Spinal cord (tissue), 10 donors: ENCODE measurements around the gene OBSCN. TPM values are rescaled to one million over a fixed set of nuclear protein-coding genes. Genes with fewer than 3 reads are reported as not detected.

Experiments used
- DNase-seq, 6 donors: peaks; one replicate each; pipeline versions ENCODE4 v3.0.0 to v3.0.0-alpha.2; 2013 to 2015; ENCODE audit warnings: low spot score in 6 of 6, low read depth in 4 of 6
- H3K27ac ChIP-seq: one replicate; pipeline ENCODE4 v1.5.1; 2013; ENCODE audit warnings: low read depth, low read length, control low read depth
- H3K27me3 ChIP-seq: one replicate; pipeline ENCODE4 v1.6.1; 2013; ENCODE audit warnings: low read length; ENCODE audit not compliant: control insufficient read depth, insufficient read depth
- H3K36me3 ChIP-seq: one replicate; pipeline ENCODE4 v1.6.1; 2013; ENCODE audit warnings: low read length; ENCODE audit not compliant: control insufficient read depth, insufficient read depth
- H3K4me1 ChIP-seq: one replicate; pipeline ENCODE4 v1.6.1; 2013; ENCODE audit warnings: low read length; ENCODE audit not compliant: control insufficient read depth, insufficient read depth
- H3K4me3 ChIP-seq: one replicate; pipeline ENCODE4 v1.5.1; 2013; ENCODE audit warnings: low read depth, low read length, control low read depth
- H3K9me3 ChIP-seq: one replicate; pipeline ENCODE4 v1.6.1; 2013; ENCODE audit warnings: low read length; ENCODE audit not compliant: control insufficient read depth, insufficient read depth
- WGBS: methylation state at CpG from one replicate; pipeline ENCODE4 v1.1.5; 2013; ENCODE audit warnings: missing lambda C conversion rate; ENCODE audit not compliant: insufficient coverage; 5-methylcytosine and 5-hydroxymethylcytosine counted together
- long read RNA-seq, 4 donors: transcript quantifications; one replicate each; lab custom pipeline, GENCODE V29; 2026
- polyA plus RNA-seq, 2 donors: library from polyadenylated mRNA; unstranded; fragments of 120-200 nt; gene quantifications; one replicate each; pipeline ENCODE4 v1.2.1, GENCODE V29; 2013; ENCODE audit not compliant: insufficient read length in 2 of 2
- total RNA-seq, 2 donors: library from RNA; depleted of rRNA in 1 of 2; stranded (reverse); fragments of 120-200 nt in 1 of 2; fragments of >200 nt in 1 of 2; gene quantifications; one replicate each; pipeline versions ENCODE4 v1.2.3 to v1.2.4, GENCODE V29; 2013 to 2014
- donor health status: healthy.

OBSCN gene, protein sequence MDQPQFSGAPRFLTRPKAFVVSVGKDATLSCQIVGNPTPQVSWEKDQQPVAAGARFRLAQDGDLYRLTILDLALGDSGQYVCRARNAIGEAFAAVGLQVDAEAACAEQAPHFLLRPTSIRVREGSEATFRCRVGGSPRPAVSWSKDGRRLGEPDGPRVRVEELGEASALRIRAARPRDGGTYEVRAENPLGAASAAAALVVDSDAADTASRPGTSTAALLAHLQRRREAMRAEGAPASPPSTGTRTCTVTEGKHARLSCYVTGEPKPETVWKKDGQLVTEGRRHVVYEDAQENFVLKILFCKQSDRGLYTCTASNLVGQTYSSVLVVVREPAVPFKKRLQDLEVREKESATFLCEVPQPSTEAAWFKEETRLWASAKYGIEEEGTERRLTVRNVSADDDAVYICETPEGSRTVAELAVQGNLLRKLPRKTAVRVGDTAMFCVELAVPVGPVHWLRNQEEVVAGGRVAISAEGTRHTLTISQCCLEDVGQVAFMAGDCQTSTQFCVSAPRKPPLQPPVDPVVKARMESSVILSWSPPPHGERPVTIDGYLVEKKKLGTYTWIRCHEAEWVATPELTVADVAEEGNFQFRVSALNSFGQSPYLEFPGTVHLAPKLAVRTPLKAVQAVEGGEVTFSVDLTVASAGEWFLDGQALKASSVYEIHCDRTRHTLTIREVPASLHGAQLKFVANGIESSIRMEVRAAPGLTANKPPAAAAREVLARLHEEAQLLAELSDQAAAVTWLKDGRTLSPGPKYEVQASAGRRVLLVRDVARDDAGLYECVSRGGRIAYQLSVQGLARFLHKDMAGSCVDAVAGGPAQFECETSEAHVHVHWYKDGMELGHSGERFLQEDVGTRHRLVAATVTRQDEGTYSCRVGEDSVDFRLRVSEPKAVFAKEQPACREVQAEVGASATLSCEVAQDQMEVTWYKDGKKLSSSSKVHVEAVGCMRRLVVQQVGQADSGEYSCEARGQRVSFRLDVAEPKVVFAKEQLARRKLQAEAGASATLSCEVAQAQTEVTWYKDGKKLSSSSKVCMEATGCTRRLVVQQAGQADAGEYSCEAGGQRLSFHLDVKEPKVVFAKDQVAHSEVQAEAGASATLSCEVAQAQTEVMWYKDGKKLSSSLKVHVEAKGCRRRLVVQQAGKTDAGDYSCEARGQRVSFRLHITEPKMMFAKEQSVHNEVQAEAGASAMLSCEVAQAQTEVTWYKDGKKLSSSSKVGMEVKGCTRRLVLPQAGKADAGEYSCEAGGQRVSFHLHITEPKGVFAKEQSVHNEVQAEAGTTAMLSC (N-terminal part only)
- total RNA-seq (10 to 100 TPM; 13.5 to 27.2 TPM), polyA plus RNA-seq (10 to 100 TPM; 17.1 to 27.0 TPM)
- long read RNA-seq, donor 1, partial matches to known transcripts: 0 of 1 reads
- long read RNA-seq, donor 1, other reads (novel, unspliced or antisense): 0 of 1 reads
- long read RNA-seq, donor 2: 0 reads
- long read RNA-seq, donor 3: 0 reads
- long read RNA-seq, donor 4, partial matches to known transcripts: 0 of 5 reads
- long read RNA-seq, donor 4, other reads (novel, unspliced or antisense): 0 of 5 reads

DNA sequence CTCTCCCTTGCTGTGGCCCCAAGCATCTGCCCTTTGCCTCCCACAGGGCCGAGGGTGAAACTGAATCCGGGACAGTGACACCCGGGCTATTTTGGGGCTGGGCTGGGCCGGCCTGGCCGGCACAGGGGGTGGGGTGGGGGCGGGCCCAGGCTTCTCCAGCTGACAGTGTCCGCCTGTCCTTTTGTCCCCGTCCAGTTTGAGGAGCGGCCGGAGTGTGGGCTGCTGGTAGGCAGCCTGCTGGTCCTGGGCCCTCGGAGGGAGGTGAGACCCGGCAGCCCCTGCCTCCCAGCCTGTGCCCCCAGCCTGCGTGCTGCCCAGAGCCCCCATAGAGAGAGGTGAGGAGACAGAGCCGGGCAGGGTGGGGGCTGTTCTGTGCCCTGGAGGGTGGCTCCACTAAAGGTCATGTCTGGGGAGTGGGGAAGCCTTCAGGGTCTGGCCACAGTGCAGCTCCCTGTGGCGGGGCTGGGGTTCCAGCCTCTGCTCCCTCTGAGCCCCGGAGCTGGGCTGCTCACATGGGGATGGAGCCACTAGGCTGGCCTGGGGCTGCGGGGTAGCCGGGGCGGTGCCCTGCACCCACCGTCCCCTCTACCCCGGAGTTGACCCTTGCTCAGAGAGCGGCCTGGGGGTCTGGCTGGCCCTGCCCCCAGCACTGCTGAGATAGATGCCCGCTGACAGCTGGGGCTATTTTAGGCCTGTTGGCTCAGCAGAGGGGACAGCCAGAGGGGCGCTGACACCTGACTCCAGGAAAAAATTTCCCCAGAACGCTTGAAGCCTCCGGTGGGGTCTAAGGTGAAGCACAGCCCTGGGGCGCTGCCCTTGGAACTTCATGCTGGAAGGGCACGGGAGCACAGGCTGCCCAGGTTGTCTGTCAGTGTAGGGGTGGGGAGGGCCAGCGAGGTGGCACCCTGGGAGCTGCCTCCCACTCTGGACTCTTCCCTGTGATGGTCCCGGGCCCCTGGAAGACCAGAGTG is at the start of gene OBSCN:
OBSCN (plus strand) TSS at position 194 of the 971 bp plus-strand sequence. CDS start 3,740 bp downstream, outside the sequence.
- peaks cover 24% of the 10 kb centered on the region for H3K4me1 ChIP-seq
- H3K4me3 ChIP-seq: no peak within 1 kb of the TSS

DNA sequence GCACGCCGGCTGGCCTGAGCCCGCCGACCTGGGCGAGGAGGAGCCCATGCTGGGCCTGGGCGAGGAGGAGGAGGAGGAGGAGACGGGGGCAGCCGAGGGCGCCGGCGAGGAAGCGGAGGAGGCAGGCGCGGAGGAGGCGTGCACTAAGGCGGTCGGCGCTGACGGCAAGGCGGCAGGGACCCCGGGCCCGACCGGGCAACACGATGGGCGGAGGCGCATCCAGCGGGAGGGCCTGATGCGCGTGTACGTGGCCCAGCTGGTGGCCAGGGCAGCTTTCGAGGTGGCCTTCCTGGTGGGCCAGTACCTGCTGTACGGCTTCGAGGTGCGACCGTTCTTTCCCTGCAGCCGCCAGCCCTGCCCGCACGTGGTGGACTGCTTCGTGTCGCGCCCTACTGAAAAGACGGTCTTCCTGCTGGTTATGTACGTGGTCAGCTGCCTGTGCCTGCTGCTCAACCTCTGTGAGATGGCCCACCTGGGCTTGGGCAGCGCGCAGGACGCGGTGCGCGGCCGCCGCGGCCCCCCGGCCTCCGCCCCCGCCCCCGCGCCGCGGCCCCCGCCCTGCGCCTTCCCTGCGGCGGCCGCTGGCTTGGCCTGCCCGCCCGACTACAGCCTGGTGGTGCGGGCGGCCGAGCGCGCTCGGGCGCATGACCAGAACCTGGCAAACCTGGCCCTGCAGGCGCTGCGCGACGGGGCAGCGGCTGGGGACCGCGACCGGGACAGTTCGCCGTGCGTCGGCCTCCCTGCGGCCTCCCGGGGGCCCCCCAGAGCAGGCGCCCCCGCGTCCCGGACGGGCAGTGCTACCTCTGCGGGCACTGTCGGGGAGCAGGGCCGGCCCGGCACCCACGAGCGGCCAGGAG is 49.5 kb upstream of the OBSCN start:
- H3K9me3 ChIP-seq: no peaks in the 10 kb centered on the region
- 9% methylated on average over 98 of the region's 98 CpGs for WGBS
- no peak for DNase-seq
- peaks cover 14% of the 10 kb centered on the region for H3K4me1 ChIP-seq
- H3K27me3 ChIP-seq: peaks cover 36% of the 10 kb centered on the region
- no peak overlapping the region for H3K4me3 ChIP-seq
- H3K27ac ChIP-seq: no peak overlapping the region
- H3K36me3 ChIP-seq: peaks cover 9% of the 10 kb centered on the region

More for the DNA sequence above, at the start of gene OBSCN:
- peaks cover 10% of the 10 kb centered on the region for H3K27me3 ChIP-seq
- H3K27ac ChIP-seq: no peak within 1 kb of the TSS
- no peaks in the 10 kb centered on the region for H3K9me3 ChIP-seq
- WGBS: 51% methylated on average over 30 of the region's 30 CpGs
- H3K36me3 ChIP-seq: peaks cover 5% of the 10 kb centered on the region
- DNase-seq: no peak

DNA sequence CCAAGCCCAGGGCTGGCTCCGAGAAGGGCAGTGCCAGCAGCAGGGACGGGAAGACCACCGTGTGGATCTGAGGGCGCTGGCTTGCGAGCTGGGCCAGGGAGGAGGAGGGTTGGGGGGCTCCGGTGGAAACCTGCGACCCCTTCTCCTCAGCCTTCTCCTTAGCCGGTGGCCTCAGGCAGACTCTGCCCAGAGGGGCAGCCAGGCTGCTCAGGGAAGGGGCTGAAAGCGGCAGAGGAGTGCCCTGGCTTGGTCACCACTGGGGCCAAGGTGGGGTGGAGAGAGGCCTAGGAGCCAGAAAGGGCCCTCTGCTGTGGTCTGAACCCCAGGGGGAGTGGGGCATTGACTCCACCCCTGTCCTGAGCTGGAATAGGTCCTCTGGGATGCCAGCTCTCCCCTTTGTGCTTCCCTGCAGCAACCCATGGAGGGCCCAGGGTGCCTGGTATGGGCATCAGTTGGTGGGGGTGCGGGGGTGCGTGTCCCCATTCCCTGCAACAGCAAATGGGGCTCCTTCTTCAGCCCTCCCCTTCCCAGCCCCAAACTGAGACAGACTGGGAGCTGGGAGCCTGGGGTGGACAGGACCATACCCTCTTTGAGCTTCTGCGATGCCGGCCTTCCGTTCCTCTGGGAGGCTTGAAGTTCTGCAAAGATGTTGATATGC is 48.7 kb upstream of the OBSCN start:
- Histone ChIP-seq H3K36me3 (peaks cover 11% of the 10 kb centered on the region), H3K27ac (no peak overlapping the region), H3K27me3 (peaks cover 36% of the 10 kb centered on the region), H3K4me1 (peaks cover 18% of the 10 kb centered on the region), H3K9me3 (no peaks in the 10 kb centered on the region), H3K4me3 (no peak overlapping the region)
- no peak for DNase-seq
- 74% methylated on average over 13 of the region's 14 CpGs for WGBS

DNA sequence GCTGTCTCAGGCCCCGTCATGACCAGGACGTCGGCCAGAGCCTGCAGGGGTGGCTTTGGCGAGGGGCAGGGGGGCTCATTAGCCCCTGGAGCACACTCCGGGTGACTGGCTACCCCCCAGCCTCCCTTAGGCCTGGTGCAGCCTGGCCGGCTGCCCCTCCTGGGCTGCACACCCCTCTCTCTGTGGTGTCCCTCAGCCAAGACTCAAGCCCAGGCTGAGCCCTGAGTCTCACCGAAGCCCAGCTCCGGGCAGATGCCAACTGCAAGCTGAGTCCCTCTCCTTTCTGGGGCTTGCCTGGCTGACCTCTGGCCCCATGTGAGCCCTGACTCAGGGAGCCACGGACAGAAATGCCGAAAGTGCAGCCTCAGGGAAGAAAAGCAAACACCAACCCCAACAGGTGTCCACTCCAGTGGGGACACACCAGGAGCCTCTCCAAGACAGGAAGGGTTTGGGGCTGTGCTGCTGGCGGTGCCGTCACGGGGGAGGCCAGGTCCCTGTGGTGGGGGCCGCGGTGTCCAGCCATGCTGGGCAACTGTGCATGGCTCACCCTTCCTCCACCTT is 47.6 kb upstream of the OBSCN start:
- Histone ChIP-seq H3K27me3 (peaks cover 36% of the 10 kb centered on the region), H3K27ac (no peak overlapping the region), H3K36me3 (peaks cover 12% of the 10 kb centered on the region), H3K9me3 (no peaks in the 10 kb centered on the region), H3K4me1 (peaks cover 26% of the 10 kb centered on the region), H3K4me3 (no peak overlapping the region)
- WGBS: 79% methylated on average over 15 of the region's 15 CpGs
- DNase-seq: no peak

DNA sequence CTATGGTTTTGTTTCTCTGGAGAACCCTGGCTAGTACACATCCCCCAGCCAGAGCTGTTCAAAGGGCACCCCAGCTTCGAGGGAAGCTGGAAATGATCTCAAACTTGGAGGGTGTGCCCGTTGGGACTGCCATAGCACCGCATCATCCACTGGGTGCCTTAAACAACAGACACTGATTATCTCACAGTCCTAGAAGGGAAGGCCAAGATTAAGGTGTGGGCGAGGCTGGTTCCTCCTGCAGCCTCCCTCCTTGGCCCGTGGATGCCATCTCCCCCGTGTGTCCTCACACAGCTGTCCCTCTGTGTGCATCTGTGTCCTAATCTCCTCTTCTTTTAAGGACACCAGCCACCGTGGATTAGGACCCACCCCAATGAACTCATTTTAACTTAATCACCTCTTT is 46.5 kb upstream of the OBSCN start:
- Histone ChIP-seq H3K4me1 (peaks cover 28% of the 10 kb centered on the region), H3K27ac (no peak overlapping the region), H3K9me3 (no peaks in the 10 kb centered on the region), H3K4me3 (no peak overlapping the region), H3K27me3 (peaks cover 36% of the 10 kb centered on the region), H3K36me3 (peaks cover 11% of the 10 kb centered on the region)
- 47% methylated on average over 4 of the region's 7 CpGs for WGBS
- DNase-seq: no peak

DNA sequence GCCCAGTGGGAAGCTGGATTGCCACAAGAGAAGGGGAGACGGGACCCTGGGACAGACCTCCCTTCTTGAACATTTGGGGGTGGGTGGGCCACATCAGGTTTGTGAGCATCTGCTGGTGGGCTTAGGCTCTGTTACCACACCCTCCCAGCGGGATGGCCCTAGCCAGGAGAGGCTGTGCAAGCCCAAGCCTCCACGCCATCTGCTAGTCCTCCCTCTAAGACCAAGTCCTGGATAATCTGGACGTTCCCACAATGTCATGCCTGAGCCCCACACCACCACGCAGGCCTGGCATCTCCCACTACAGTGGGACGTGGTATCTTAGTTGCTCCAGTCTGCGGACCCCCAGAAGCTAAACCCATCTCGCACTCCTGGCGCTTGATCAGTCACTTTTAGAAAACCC is 46.0 kb upstream of the OBSCN start:
- 78% methylated on average over 8 of the region's 9 CpGs for WGBS
- Histone ChIP-seq H3K4me3 (no peak overlapping the region), H3K27ac (peak overlapping the region; percentile 47), H3K36me3 (peaks cover 7% of the 10 kb centered on the region), H3K9me3 (no peaks in the 10 kb centered on the region), H3K4me1 (peaks cover 33% of the 10 kb centered on the region), H3K27me3 (peaks cover 31% of the 10 kb centered on the region)
- DNase-seq: no peak

DNA sequence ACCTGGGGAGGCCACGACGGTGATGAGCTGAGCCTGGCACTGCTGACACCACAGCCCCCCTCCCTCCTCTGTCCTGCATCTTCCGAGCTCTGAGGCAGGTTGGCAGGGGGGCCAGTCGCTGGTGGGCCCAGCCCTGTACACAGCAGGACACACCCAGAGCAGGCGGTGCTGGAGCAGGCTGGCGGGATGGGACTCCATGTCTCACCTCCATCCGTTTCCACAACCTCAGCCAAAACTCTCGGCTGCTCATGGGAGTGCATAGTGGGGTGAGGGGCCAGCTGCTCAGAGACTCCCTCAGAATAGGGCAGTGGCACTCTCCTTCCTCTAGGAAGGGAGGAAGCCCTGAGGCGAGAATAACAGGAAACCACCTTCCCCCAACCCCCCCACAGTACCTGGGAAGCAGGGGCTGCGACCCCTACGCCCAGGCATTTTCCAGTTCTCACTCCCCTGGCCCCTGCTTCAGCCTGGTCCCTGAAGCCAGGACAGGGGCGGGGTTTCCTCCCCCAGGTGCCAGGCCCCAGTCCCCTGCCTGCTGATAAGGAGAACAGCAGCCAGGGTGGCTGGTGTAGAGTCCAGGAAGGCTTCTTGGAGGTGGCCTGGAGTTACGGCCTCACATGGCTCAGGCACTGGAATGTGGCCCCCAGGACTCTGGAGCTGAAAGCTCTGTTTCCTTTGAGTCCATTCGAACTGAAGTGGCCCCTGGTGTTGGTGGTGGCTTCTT is 45.4 kb upstream of the OBSCN start:
- peaks cover 35% of the 10 kb centered on the region for H3K4me1 ChIP-seq
- no peak for DNase-seq
- H3K36me3 ChIP-seq: peaks cover 7% of the 10 kb centered on the region
- peak overlapping the region; percentile 58 for H3K27ac ChIP-seq
- WGBS: 54% methylated on average over 8 of the region's 14 CpGs
- H3K9me3 ChIP-seq: no peaks in the 10 kb centered on the region
- peaks cover 26% of the 10 kb centered on the region for H3K27me3 ChIP-seq
- no peak overlapping the region for H3K4me3 ChIP-seq
